ENCODE data around the gene MYH1.
"Not testable (repeated sequence)": the region's sequence is repeated elsewhere in the genome, so short reads cannot be mapped to it uniquely, and the experiment has no call there.

The MYH1 gene

DNA sequence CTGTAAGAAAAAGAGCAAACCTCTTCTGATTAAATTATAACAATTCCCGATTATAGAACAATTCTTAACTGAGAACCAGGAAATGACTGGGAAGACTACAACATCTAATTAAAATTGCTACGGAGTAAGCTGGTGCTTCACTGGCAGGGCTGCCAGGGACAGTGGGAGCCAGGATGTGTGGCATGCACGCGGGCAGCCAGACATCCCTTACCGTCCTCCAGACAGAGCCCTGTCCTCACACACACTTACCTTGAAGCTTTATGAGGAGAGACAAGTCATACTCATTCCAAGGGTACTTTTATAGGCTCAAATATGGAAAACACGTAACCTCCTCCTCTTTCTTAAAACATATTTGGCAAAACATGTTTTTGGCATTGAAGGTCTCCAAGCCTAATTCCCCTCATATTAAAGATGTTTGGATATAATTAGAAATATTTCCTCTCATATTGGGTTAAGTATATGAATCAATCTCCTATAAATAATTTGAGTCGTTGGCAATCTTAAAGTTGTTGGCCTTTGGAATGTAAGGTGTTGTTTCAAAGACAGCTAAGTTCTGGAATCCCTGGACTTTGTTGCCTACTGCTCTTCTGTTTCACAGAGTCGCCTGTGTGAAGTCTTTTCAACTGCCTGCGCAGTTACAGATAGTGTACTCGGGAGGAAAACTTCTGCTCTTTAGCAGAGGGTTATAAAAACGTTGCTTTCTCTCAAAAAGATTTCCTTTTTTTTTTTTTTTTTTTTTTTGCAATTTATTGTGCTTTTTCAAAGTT lies at the start of gene MYH1:
TSS of gene MYH1 (minus strand) at position 272 of the 767 bp plus-strand sequence. CDS start 1,900 bp downstream, outside the sequence.
- Histone ChIP-seq H3K4me3 (ENCODE audit: low read depth, low read length) (no peak within 1 kb of the TSS), H3K4me1 (ENCODE audit: control insufficient read depth, insufficient read depth, low read length) (no peaks in the 10 kb centered on the region), H3K9ac (ENCODE audit: low read depth, low read length) (no peak within 1 kb of the TSS), H3K9me3 (ENCODE audit: control insufficient read depth, insufficient read depth, low read length) (no peaks in the 10 kb centered on the region), H3K27me3 (ENCODE audit: control insufficient read depth, insufficient read depth, low read length) (no peaks in the 10 kb centered on the region), H3K36me3 (ENCODE audit: control insufficient read depth, insufficient read depth, low read length) (no peaks in the 10 kb centered on the region)

DNA sequence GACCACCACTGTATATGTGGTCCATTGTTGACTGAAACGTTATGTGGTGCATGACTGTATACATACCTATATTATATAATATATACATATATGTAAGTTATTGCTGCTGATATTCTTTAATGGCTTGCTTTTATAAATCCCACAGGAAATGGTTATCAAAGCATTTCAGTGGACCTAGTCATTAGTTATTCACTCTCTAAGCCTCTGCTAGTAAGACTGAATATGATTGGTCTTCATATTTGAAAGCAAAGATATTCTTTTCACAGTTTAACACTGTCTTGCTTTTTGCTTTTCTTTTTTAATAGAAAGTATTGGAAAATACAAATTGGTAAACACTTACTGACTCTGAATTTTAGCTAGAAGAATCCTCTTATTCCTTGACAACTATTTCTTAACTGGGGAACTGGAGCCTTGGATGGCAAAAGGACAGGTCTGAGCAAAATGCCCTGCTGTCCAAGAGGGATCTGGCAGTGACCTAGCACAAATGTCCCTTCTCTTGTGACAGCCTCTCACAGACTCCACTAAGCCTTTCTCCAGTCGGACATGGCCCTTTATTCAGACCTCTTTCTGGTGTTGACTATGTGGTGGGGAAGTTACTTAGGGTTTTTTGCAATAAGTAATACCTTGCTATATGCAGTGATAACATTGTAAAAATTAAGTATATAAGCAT lies 45.8 kb upstream of the MYH1 start:
- H3K4me1 ChIP-seq (ENCODE audit: control insufficient read depth, insufficient read depth, low read length): no peaks in the 10 kb centered on the region
- no peaks in the 10 kb centered on the region for H3K27me3 ChIP-seq (ENCODE audit: control insufficient read depth, insufficient read depth, low read length)
- H3K9me3 ChIP-seq (ENCODE audit: control insufficient read depth, insufficient read depth, low read length): no peaks in the 10 kb centered on the region
- H3K36me3 ChIP-seq (ENCODE audit: control insufficient read depth, insufficient read depth, low read length): no peaks in the 10 kb centered on the region
- no peak overlapping the region for H3K9ac ChIP-seq (ENCODE audit: low read depth, low read length)
- H3K4me3 ChIP-seq (ENCODE audit: low read depth, low read length): no peak overlapping the region

DNA sequence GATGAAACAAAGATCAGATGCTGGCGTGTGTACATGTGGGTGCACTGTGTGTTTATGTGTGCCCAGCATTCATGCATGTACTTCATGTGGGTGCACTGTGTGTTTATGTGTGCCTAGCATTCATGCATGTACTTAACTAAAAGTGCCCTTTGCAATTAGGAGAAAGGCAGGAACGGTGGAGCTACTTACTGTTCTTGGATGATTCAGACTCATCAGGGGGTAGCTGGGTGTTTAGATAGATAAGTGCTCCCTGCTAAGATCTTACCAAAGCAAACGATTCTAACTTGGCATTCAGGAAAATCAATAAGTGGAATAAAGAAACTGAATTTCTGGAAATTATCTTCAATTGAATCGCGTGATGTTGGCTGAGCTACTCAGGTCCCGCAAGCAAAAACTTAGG lies 39.7 kb upstream of the MYH1 start:
- no peaks in the 10 kb centered on the region for H3K27me3 ChIP-seq (ENCODE audit: control insufficient read depth, insufficient read depth, low read length)
- peaks cover 2% of the 10 kb centered on the region for H3K4me1 ChIP-seq (ENCODE audit: control insufficient read depth, insufficient read depth, low read length)
- no peaks in the 10 kb centered on the region for H3K36me3 ChIP-seq (ENCODE audit: control insufficient read depth, insufficient read depth, low read length)
- no peak overlapping the region for H3K4me3 ChIP-seq (ENCODE audit: low read depth, low read length)
- no peaks in the 10 kb centered on the region for H3K9me3 ChIP-seq (ENCODE audit: control insufficient read depth, insufficient read depth, low read length)
- no peak overlapping the region for H3K9ac ChIP-seq (ENCODE audit: low read depth, low read length)

DNA sequence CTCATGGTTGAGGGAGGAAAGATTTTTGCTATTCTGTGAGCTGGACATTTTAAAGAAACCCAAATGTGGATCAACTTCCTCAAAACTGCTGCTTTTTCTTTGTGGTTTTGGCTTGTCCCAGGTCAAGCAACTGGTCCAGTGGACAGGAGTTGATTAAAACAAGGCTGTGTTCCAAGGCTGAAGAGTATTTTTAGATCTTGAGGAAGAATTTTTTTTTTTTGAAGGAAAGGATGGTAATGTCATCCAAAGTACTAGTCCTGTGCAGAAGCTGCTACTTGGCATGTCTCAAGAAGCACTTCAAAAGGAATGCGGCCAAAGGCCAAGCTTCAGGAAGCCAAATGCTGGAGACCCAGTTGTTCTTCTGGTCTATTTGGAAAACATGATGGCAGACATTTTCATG lies 39.1 kb upstream of the MYH1 start:
- Histone ChIP-seq H3K36me3 (ENCODE audit: control insufficient read depth, insufficient read depth, low read length) (no peaks in the 10 kb centered on the region), H3K9ac (ENCODE audit: low read depth, low read length) (no peak overlapping the region), H3K4me3 (ENCODE audit: low read depth, low read length) (no peak overlapping the region), H3K4me1 (ENCODE audit: control insufficient read depth, insufficient read depth, low read length) (peaks cover 2% of the 10 kb centered on the region), H3K9me3 (ENCODE audit: control insufficient read depth, insufficient read depth, low read length) (no peaks in the 10 kb centered on the region), H3K27me3 (ENCODE audit: control insufficient read depth, insufficient read depth, low read length) (no peaks in the 10 kb centered on the region)

DNA sequence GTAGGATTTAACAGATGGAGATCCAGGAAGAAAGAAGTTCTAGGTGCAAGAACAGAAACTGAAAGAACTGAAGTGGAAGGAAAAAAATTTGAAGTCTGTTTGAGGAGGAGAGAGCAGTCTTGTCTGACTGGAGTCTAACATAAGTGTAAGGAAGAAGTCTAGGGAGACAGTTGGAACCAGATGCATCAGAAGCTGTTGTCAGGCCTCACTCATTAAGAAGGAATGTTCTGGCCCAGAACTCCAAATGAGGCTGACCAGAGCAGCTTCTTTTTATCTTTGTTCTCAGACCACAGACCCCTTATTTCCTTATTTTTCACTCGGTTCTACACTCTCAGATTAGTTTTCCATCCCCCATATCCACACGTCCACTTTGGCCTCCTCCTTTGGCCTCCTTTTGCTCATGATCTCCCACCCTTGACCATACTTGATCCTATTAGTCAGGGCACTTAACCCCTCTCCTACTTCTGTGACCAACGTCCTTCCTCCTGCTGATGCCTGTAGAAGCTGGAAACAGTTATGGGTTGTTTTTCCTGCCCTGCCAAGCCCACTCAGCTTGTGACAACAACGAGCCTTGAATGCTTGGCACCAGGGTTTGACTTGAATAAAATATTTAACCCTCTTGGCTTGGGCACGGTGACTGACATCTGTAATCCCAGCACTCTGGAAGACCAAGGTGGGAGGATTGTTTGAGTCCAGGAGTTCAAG lies 38.1 kb upstream of the MYH1 start:
- Histone ChIP-seq H3K9me3 (ENCODE audit: control insufficient read depth, insufficient read depth, low read length) (no peaks in the 10 kb centered on the region), H3K4me1 (ENCODE audit: control insufficient read depth, insufficient read depth, low read length) (peaks cover 2% of the 10 kb centered on the region), H3K4me3 (ENCODE audit: low read depth, low read length) (no peak overlapping the region)

DNA sequence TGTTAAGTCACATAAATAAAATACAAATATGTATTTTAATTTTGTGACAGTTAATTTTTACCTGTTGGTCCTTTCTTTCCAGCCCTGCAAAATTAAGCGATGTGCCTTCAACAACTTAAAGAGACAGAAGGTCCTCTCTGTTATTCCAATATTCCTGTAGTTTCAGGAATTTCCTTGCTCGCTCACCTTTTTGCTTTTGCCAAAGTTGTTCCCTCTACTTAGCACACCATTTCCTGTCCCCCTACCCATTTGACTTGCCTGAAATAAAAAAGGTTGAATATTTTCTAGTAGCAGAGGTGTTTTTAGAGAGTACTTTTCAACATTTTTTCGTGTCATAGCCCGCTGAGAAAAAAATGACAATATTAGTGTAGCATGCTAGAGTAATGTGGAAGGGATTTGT lies 31.7 kb upstream of the MYH1 start:
- H3K27me3 ChIP-seq (ENCODE audit: control insufficient read depth, insufficient read depth, low read length): no peaks in the 10 kb centered on the region
- H3K36me3 ChIP-seq (ENCODE audit: control insufficient read depth, insufficient read depth, low read length): no peaks in the 10 kb centered on the region
- no peak overlapping the region for H3K4me3 ChIP-seq (ENCODE audit: low read depth, low read length)
- H3K9ac ChIP-seq (ENCODE audit: low read depth, low read length): no peak overlapping the region
- peaks cover 9% of the 10 kb centered on the region for H3K4me1 ChIP-seq (ENCODE audit: control insufficient read depth, insufficient read depth, low read length)
- no peaks in the 10 kb centered on the region for H3K9me3 ChIP-seq (ENCODE audit: control insufficient read depth, insufficient read depth, low read length)

More for the DNA sequence above, 38.1 kb upstream of the MYH1 start:
- H3K9ac ChIP-seq (ENCODE audit: low read depth, low read length): no peak overlapping the region
- no peaks in the 10 kb centered on the region for H3K36me3 ChIP-seq (ENCODE audit: control insufficient read depth, insufficient read depth, low read length)
- no peaks in the 10 kb centered on the region for H3K27me3 ChIP-seq (ENCODE audit: control insufficient read depth, insufficient read depth, low read length)

DNA sequence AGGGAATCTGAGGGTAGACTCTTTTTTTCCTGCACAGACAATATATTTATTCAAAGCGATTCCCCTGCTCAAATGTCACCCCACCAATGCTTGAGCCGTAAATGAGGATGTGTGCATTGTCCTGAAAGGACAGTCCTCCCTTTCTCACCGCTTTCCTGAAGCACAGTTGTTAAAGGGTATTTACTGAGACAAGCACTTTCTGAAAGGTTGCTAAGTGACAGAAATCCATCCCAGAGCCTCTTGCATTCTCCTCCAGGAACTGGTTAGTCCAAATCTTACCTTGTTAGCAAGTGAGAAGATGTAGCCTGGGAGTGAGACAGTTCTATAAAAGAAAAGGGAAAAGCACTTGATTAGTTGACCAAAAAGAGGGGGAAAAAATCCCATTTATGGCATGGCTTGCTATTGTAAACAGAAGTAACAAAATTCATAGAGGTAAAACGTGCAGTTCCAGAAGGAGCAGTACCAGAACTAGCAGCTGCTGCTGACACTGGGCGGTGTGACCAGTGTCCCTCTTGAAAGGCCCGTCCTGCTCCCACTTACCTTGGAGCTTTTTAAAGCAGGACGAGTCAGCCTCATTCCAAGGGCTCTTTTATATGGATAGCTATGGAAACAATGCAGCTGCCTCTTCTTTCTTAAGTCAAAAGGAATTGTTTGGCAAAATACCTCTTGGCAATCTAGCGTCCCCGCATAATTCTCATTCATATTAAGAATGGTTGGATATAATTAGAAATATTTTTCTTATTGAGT lies 30.9 kb upstream of the MYH1 start, which contains the start of gene MYH2:
TSS of gene MYH2 (minus strand) at position 563 of the 747 bp plus-strand sequence. CDS start 1,738 bp downstream, outside the sequence.
- Histone ChIP-seq H3K4me1 (ENCODE audit: control insufficient read depth, insufficient read depth, low read length) (peaks cover 9% of the 10 kb centered on the region), H3K36me3 (ENCODE audit: control insufficient read depth, insufficient read depth, low read length) (no peaks in the 10 kb centered on the region), H3K9me3 (ENCODE audit: control insufficient read depth, insufficient read depth, low read length) (no peaks in the 10 kb centered on the region), H3K4me3 (ENCODE audit: low read depth, low read length) (no peak within 1 kb of the TSS), H3K9ac (ENCODE audit: low read depth, low read length) (no peak within 1 kb of the TSS), H3K27me3 (ENCODE audit: control insufficient read depth, insufficient read depth, low read length) (no peaks in the 10 kb centered on the region)

DNA sequence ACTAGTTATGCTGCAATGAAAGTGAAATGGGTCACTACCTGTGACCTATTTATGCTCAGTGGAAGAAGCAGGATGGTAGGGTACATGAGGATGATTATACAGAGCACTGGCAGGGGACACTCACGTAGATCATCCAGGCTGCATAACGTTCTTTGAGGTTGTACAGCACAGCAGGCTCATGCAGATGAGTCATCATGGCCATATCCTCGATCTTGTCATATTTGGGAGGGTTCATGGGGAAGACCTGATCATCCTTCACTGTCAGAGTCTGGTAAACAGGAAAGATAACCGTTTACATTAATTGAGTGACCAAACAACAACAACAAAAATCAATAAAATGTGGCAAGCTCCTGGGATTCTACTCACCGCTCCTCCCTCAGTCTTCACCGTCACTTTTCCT lies 29.0 kb upstream of the MYH1 start:
- H3K4me3 ChIP-seq (ENCODE audit: low read depth, low read length): no peak overlapping the region
- peaks cover 9% of the 10 kb centered on the region for H3K4me1 ChIP-seq (ENCODE audit: control insufficient read depth, insufficient read depth, low read length)
- H3K36me3 ChIP-seq (ENCODE audit: control insufficient read depth, insufficient read depth, low read length): no peaks in the 10 kb centered on the region
- no peak overlapping the region for H3K9ac ChIP-seq (ENCODE audit: low read depth, low read length)
- peaks cover under 1% of the 10 kb centered on the region for H3K9me3 ChIP-seq (ENCODE audit: control insufficient read depth, insufficient read depth, low read length)
- no peaks in the 10 kb centered on the region for H3K27me3 ChIP-seq (ENCODE audit: control insufficient read depth, insufficient read depth, low read length)

DNA sequence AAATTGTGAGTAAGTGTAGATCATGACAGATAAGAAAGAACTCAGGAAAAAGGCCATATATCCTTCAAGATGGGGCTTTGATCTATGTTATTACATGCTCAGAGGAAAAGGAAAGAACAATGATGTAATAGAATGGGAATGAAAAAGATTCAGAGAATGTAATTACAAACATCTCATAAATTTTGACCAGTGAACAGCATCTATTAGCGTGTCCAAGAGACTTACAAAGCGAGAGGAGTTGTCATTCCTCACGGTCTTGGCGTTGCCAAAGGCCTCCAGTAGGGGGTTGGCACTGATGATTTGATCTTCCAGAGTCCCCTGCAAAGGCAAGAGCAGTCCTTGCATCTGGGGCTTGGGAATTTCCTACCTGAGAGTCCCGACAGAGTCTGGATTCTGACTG lies 25.1 kb upstream of the MYH1 start:
- H3K9me3 ChIP-seq (ENCODE audit: control insufficient read depth, insufficient read depth, low read length); H3K9ac ChIP-seq (ENCODE audit: low read depth, low read length); H3K4me1 ChIP-seq (ENCODE audit: control insufficient read depth, insufficient read depth, low read length); H3K27me3 ChIP-seq (ENCODE audit: control insufficient read depth, insufficient read depth, low read length); H3K36me3 ChIP-seq (ENCODE audit: control insufficient read depth, insufficient read depth, low read length); H3K4me3 ChIP-seq (ENCODE audit: low read depth, low read length): not testable (repeated sequence)

DNA sequence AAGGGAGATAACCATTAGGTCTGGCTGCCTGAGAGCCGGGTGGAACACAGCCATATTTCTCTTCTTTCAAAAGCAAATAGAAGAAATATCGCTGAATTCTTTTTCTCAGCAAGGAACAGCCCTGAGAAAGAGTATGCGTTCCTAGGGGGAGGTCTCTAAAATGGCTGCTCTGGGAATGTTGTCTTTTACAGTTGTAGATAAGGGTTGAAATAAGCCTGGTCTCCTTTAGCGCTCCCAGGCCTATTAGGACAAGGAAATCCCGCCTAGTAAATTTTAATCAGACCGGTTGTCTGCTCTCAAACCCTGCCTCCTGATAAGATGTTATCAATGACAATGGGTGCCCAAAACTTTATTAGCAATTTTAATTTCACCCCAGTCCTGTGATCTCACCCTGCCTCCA lies 22.8 kb upstream of the MYH1 start:
- H3K27me3 ChIP-seq (ENCODE audit: control insufficient read depth, insufficient read depth, low read length); H3K36me3 ChIP-seq (ENCODE audit: control insufficient read depth, insufficient read depth, low read length); H3K4me1 ChIP-seq (ENCODE audit: control insufficient read depth, insufficient read depth, low read length); H3K4me3 ChIP-seq (ENCODE audit: low read depth, low read length); H3K9ac ChIP-seq (ENCODE audit: low read depth, low read length); H3K9me3 ChIP-seq (ENCODE audit: control insufficient read depth, insufficient read depth, low read length): not testable (repeated sequence)

DNA sequence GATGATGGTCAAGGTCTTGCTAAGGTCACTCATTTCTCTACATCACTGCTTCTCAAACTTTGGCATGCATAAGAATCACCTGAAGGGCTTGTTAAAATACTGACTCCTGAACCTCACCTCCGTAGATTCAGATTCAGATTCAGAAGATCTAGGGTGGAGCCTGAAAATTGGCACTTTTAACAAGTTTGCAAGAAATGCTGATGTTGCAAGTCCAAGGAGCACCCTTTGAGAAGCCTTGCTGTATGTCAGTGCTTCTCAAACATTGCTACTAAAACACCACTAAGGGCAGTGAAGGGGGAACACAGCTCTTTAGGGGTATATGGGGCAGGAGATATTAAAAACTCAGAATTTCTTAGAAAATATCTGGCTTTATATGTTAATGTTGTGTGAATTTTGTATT lies 13.7 kb upstream of the MYH1 start:
- Histone ChIP-seq H3K27me3 (ENCODE audit: control insufficient read depth, insufficient read depth, low read length) (no peaks in the 10 kb centered on the region), H3K9me3 (ENCODE audit: control insufficient read depth, insufficient read depth, low read length) (no peaks in the 10 kb centered on the region), H3K4me3 (ENCODE audit: low read depth, low read length) (no peak overlapping the region), H3K4me1 (ENCODE audit: control insufficient read depth, insufficient read depth, low read length) (no peaks in the 10 kb centered on the region), H3K9ac (ENCODE audit: low read depth, low read length) (no peak overlapping the region), H3K36me3 (ENCODE audit: control insufficient read depth, insufficient read depth, low read length) (no peaks in the 10 kb centered on the region)

All from iPS-15b (cell line).